HUES64 (cell line): ENCODE measurements around the gene SZT2.

ENCODE experiments used
- H3K27ac ChIP-seq: 2 replicates; pipeline ENCODE4 v1.7.0; 2013; ENCODE audit warnings: low read depth, low read length, inconsistent platforms
- H3K27me3 ChIP-seq: 2 replicates; pipeline ENCODE4 v1.6.1; 2013; ENCODE audit warnings: mild to moderate bottlenecking, low read length; ENCODE audit not compliant: insufficient read depth
- H3K36me3 ChIP-seq: 2 replicates; pipeline ENCODE4 v1.6.1; 2013; ENCODE audit warnings: mild to moderate bottlenecking, low read length; ENCODE audit not compliant: insufficient read depth
- H3K4me1 ChIP-seq: 2 replicates; pipeline ENCODE4 v1.6.1; 2013; ENCODE audit warnings: mild to moderate bottlenecking, low read length, moderate library complexity; ENCODE audit not compliant: insufficient read depth
- H3K4me3 ChIP-seq: 2 replicates; pipeline ENCODE4 v1.5.1; 2013; ENCODE audit warnings: mild to moderate bottlenecking, low read length, moderate library complexity
- H3K9ac ChIP-seq: 2 replicates; pipeline ENCODE4 v1.6.1; 2013; ENCODE audit warnings: mild to moderate bottlenecking, low read depth, low read length
- H3K9me3 ChIP-seq: 2 replicates; pipeline ENCODE4 v1.6.1; 2013; ENCODE audit warnings: low read depth, low read length; ENCODE audit not compliant: insufficient read depth
- WGBS: fragments of 150-250, 120-280 bp; methylation state at CpG from one replicate; pipeline ENCODE4 v1.1.7; 2013; ENCODE audit warnings: missing lambda C conversion rate; 5-methylcytosine and 5-hydroxymethylcytosine counted together

The SZT2 gene

DNA sequence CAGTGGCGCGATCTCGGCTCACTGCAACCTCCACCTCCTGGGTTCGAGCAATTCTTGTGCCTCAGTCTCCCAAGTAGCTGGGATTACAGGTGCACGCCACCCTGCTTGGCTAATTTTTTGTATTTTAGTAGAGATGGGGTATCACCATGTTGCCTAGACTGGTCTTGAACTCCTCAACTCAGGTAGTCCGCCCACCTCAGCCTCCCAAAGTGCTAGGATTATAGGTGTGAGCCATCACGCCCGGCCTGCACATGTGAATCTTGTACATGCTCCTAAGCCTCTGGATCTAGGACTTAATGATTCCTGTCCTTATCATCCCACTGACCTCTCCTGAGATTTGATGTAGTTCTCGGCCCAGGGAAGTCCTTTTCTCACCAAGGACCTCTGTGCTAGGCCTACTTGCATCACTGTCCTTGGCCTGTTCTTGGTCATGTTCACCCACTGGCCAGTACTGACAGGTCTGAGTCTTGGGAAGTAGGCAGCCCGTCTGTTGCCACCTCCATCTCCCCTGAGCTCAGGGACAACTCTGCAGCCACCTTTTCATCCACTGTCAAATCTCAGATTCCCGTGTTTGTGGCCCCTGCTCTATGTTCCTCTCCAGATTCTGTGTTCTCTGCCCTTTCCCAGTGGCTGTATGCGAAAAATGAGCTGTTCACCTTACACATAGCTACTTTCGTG, 54.6 kb downstream of the SZT2 start:
- Histone ChIP-seq H3K4me1 (no peaks in the 10 kb centered on the region), H3K36me3 (peaks cover 58% of the 10 kb centered on the region), H3K27ac (no peak overlapping the region), H3K9me3 (no peaks in the 10 kb centered on the region), H3K27me3 (no peaks in the 10 kb centered on the region), H3K4me3 (no peak overlapping the region), H3K9ac (no peak overlapping the region)
- 89% methylated on average over 13 of the region's 13 CpGs for WGBS

DNA sequence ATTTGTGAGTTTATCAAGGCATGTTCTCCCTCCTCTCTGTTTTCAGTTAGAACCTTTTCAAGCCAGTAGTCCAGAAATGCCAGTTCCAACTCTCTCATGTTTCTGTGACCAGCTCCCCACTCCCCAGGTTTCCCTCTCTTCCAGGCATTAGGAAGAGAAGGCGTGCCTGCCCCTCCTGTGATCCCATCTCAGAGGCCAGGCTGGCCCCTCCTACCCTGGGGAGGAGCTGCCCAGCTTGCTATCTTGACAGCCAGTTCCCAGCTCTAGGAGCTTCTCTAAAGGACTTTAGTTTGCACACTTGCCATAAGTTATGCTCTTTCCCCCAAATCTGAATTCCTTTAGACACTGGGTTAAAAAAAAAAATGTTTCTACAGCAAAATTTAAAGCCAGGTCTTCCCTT, 55.1 kb downstream of the SZT2 start:
- WGBS = 43% methylated on average over 1 of the region's 1 CpG
- no peaks in the 10 kb centered on the region for H3K9me3 ChIP-seq
- H3K27me3 ChIP-seq = no peaks in the 10 kb centered on the region
- H3K36me3 ChIP-seq = peaks cover 61% of the 10 kb centered on the region
- no peak overlapping the region for H3K27ac ChIP-seq
- no peaks in the 10 kb centered on the region for H3K4me1 ChIP-seq
- no peak overlapping the region for H3K4me3 ChIP-seq
- no peak overlapping the region for H3K9ac ChIP-seq

DNA sequence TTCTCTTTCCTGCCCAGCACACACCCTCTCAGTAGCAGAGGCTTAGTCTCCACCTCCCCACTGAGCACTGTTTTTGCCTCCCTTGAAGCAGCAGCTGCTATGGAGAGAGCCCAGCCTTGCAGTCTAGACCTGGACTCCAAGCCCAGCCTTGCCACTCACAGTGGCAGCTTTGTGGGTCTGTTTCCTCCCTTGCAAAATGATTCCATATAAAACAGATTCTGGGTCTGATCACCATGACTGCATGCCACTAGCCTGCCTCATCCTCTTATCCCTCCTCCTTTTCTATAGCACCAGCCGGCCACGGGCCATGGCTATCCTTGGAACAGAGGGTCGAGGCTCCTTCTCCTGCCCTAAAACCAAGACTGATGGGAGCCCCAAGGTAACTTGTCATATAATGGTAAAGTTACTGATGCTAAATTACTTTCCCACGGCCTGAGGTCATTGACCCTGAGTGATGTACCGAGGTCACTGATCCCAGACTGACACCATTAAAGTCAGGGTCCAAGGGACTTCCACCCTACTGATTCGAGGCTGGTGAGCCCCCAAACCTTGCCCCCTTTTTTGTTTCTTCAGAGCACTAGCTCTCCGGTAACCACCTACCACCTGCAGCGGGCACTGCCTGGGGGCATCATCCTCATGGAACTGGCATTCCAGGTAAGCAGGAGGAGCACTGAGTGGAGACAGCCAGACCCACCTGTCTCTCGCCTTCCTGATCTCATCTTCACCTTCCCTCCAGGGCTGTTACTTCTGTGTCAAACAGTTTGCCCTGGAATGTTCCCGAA, 56.1 kb downstream of the SZT2 start:
- Histone ChIP-seq H3K27me3 (no peaks in the 10 kb centered on the region), H3K9me3 (no peaks in the 10 kb centered on the region), H3K4me1 (no peaks in the 10 kb centered on the region), H3K9ac (no peak overlapping the region), H3K27ac (no peak overlapping the region), H3K4me3 (no peak overlapping the region), H3K36me3 (peaks cover 65% of the 10 kb centered on the region)
- WGBS = 92% methylated on average over 10 of the region's 10 CpGs

DNA sequence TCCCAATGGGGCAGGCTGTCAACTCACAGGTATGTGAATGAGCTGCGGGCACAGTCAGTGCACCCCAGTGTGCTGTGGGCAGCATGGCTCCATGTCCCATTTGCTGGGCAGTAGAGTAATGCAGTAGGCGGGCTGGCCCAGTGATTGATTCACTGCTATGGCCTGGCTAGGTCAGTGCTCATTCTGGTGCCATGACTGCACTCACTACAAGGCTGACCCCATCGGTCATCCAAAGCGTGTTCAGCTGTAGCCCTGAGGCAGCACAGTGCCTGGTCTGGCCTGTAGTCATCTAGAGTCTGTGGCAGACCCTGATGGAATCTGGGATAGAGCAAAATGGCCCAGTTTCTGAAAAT, 56.7 kb downstream of the SZT2 start:
- 94% methylated on average over 4 of the region's 4 CpGs for WGBS

DNA sequence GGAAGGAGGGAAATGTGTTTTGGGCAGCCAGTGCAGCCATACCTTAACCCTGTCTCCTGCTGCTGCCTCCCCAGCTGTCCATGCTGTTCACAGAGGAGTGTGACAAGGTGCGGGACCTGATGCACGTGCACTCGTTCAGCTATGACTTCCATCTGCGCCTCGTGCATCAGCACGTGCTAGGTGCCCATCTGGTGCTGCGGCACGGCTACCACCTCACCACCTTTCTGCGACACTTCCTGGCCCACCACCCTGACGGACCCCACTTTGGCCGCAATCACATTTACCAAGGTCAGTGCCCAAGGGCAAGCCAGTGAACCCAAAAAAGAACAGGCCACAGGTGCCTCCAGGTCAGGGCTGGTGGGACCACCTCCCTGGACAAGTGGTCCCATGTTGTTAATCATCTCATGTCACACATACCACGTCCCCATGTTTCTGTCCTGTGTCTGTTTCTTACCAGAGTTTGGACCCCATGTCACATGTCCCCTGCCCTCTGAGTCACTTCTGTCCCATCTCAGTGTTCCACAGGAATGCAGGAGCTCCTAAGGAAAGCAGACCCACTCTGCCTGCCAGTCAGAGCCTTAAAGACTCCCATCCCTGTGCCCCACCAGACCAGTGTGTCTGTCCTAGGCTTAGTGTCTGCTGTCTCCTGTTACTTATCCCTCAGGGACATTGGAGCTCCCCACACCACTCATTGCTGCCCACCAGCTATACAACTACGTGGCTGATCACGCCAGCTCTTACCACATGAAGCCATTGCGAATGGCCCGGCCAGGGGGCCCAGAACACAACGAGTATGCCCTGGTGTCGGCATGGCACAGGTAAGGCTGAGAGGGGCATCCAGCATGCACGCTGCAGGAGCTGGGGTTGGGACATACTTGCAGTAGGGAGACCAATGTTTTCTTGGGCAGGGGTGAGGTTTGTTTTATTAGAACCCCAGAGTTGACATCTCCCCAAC, 57.5 kb downstream of the SZT2 start:
- H3K9ac ChIP-seq = no peak overlapping the region
- peaks cover 75% of the 10 kb centered on the region for H3K36me3 ChIP-seq

More for the DNA sequence above, 56.7 kb downstream of the SZT2 start:
- H3K4me1 ChIP-seq = no peaks in the 10 kb centered on the region
- H3K36me3 ChIP-seq = peaks cover 69% of the 10 kb centered on the region
- H3K9ac ChIP-seq = no peak overlapping the region
- H3K27ac ChIP-seq = no peak overlapping the region
- no peaks in the 10 kb centered on the region for H3K9me3 ChIP-seq
- H3K27me3 ChIP-seq = no peaks in the 10 kb centered on the region
- no peak overlapping the region for H3K4me3 ChIP-seq

DNA sequence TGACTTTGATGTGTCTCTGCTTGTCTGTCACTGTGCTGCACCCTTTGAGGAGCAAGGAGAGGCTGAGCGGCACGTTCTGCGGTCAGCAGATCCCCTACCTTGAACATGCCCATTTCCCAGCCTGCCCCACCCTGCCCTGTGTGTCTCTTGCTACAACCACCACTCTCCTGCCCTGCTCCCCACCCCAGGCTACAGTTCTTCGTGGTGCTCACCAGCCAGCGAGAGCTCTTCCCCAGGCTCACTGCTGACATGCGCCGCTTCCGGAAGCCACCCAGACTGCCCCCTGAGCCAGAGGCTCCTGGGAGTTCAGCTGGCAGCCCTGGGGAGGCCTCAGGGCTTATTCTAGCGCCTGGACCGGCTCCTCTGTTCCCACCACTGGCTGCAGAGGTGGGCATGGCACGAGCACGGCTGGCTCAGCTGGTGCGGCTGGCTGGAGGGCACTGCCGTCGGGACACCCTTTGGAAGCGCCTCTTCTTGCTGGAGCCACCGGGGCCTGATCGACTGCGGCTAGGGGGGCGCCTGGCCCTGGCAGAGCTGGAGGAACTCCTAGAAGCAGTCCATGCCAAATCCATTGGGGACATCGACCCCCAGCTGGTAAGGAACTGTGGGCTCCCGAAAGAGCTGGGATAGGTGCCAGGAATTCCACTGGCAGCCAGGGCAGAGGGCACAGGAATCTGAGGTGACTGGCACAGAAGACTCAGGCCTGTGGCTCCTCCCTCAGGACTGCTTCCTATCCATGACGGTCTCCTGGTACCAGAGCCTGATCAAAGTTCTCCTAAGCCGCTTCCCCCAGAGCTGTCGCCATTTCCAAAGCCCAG, 58.4 kb downstream of the SZT2 start:
- WGBS = 95% methylated on average over 25 of the region's 25 CpGs
- no peaks in the 10 kb centered on the region for H3K9me3 ChIP-seq
- no peak overlapping the region for H3K4me3 ChIP-seq
- peaks cover 7% of the 10 kb centered on the region for H3K4me1 ChIP-seq
- H3K27me3 ChIP-seq = no peaks in the 10 kb centered on the region
- peaks cover 76% of the 10 kb centered on the region for H3K36me3 ChIP-seq
- H3K9ac ChIP-seq = no peak overlapping the region
- no peak overlapping the region for H3K27ac ChIP-seq

More for the DNA sequence above, 57.5 kb downstream of the SZT2 start:
- Histone ChIP-seq H3K27ac (no peak overlapping the region), H3K4me1 (no peaks in the 10 kb centered on the region), H3K9me3 (no peaks in the 10 kb centered on the region), H3K4me3 (no peak overlapping the region), H3K27me3 (no peaks in the 10 kb centered on the region)
- 97% methylated on average over 19 of the region's 19 CpGs for WGBS

DNA sequence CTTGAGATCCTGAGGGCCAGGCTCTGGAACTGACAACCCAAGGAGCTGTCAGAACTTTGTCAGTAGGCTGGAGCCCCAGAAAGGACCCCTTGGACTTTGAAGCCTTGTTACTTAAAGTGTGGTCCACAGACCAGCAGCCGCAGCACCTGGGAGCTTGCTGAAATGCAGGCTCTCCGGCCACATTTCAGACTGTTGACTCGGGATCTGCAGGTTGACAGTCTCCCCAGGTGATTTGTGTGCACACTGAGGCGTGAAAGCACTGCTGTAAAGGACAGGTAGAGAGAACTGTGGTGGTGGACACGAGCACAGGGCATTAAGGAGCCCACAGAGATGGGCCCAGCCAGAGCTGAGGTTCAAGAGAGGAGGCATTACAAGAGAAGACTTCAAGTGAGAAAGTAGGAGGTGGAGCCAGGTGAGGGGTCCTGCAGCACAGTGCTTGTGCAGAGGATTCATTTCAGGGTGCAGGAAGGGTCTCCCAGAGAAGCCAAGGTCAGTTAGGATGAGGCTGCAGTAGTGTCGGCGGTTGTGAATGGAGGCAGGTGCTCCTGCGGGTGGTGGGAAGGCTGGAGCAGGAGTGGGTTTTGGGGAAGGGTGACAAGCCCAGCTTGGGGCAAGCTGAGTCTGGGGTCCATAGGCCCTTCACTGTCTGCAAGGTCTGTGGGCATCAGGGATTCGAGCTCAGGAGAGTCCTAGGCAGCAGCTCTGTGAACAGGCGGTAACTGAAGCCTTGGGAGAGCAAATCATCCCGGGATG, 59.4 kb downstream of the SZT2 start:
- Histone ChIP-seq H3K36me3 (peaks cover 67% of the 10 kb centered on the region), H3K27me3 (no peaks in the 10 kb centered on the region), H3K4me1 (peaks cover 10% of the 10 kb centered on the region), H3K9ac (no peak overlapping the region), H3K27ac (no peak overlapping the region), H3K9me3 (no peaks in the 10 kb centered on the region), H3K4me3 (no peak overlapping the region)
- WGBS = 91% methylated on average over 11 of the region's 11 CpGs

DNA sequence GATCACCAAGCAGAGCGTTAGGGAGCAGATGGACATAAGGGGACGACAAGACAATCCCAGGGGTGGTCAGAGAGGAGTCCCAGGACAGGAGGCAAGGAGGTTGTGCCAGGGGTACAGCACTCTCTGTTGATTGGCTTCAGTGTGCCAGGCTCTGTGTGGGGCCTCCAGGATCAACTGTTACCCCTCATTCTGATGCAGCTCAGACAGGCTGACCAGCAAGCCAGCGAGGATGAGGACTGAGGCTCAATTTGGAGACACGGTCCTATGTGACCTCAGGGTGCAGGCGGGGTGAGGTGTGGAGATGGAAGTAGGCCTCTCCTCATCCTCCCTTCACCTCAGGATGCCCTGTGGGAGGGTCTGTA, 60.0 kb downstream of the SZT2 start:
- peaks cover 64% of the 10 kb centered on the region for H3K36me3 ChIP-seq
- H3K9ac ChIP-seq = no peak overlapping the region
- WGBS = 91% methylated on average over 3 of the region's 5 CpGs

DNA sequence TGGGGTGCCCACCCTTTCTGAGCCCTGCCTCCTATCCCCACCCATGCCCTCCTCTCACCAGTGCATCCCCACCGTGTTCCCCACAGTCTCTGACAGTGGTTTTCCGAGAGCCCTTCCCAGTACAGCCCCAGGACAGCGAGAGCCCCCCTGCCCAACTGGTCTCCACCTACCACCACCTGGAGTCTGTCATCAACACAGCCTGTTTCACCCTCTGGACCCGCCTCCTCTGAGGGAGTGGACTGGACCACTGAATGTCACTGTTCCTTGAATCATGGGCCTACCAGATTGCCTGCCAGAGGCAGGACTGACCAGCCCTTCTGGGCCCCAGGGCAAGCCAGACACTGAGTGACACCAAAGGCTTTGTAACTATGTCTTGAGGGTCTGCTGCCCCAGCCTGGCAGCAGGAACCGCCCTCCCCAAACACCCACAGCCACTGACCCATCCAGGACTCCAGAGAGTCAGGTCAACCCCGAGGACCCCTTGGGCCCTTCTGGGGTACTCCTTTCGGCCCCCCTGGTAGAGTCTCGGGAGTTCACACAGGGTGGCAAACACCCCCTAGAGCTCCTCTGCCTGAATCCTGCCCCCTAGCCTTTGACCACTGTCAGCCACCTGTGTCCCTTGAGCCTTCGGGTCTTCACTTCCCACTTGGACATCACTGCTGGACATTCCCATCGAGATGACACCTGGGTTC, 60.7 kb downstream of the SZT2 start:
- no peak overlapping the region for H3K27ac ChIP-seq
- no peak overlapping the region for H3K9ac ChIP-seq
- peaks cover 64% of the 10 kb centered on the region for H3K36me3 ChIP-seq
- no peaks in the 10 kb centered on the region for H3K27me3 ChIP-seq
- WGBS = 92% methylated on average over 10 of the region's 10 CpGs
- no peaks in the 10 kb centered on the region for H3K9me3 ChIP-seq
- H3K4me1 ChIP-seq = peaks cover 17% of the 10 kb centered on the region
- no peak overlapping the region for H3K4me3 ChIP-seq

More for the DNA sequence above, 60.0 kb downstream of the SZT2 start:
- Histone ChIP-seq H3K4me3 (no peak overlapping the region), H3K27ac (no peak overlapping the region), H3K9me3 (no peaks in the 10 kb centered on the region), H3K27me3 (no peaks in the 10 kb centered on the region), H3K4me1 (peaks cover 15% of the 10 kb centered on the region)
